ENCODE measurements around the gene HPSE2.

Gene HPSE2

DNA sequence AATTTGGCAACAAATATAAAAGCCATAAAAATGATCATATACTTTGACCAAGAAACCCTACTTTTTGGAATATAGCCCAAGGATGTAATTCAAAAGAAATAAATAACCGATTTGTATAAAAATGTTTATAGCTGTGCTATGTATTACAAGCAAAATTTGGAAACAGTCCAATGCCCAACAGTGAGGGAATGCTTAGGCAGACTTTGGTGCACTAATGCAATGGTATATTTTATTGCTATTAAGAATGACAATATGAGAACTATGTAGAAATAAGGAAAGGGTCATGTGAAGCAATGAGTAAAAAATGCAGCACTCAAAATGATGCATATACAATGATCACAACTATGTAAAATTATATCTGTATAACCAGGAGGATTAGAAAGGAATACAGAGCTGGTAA, 515.1 kb downstream of the HPSE2 start:
- no peaks in the 10 kb centered on the region for H3K36me3 ChIP-seq (ENCODE audit: control insufficient read depth, insufficient read depth, low read length)
- no peak overlapping the region for H3K4me3 ChIP-seq (ENCODE audit: low read length)
- no peaks in the 10 kb centered on the region for H3K4me1 ChIP-seq (ENCODE audit: control insufficient read depth, insufficient read depth, low read length)
- no peaks in the 10 kb centered on the region for H3K9me3 ChIP-seq (ENCODE audit: control insufficient read depth, insufficient read depth, low read length)
- no peak overlapping the region for H3K27ac ChIP-seq (ENCODE audit: low read length)
- no peak for DNase-seq (ENCODE audit: low read depth, low spot score)
- no CpG with 5 or more reads among the region's 1 CpG for WGBS (ENCODE audit: insufficient coverage, insufficient read length)
- H3K27me3 ChIP-seq (ENCODE audit: control insufficient read depth, insufficient read depth, low read length): no peaks in the 10 kb centered on the region

DNA sequence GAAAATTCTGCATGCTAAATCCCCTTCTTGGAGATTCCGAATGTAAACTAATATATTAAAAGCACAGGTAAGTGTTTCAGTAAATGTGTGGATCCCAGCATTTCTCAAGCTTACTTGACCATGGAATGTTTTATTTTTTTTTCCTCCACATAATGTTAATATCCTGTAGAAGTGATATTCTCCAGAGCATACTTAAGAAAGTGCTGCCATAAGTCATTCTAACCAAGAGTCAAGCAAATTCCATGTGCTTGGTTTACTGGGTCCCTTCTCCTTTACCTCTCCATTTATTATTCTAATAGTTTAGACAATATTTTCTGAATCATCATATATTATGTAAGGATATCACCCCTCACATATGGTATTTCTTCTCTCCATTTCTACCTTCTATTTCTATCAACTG, 522.1 kb downstream of the HPSE2 start:
- no peak for DNase-seq (ENCODE audit: low read depth, low spot score)
- no peak overlapping the region for H3K4me3 ChIP-seq (ENCODE audit: low read length)
- H3K27ac ChIP-seq (ENCODE audit: low read length): no peak overlapping the region
- H3K9me3 ChIP-seq (ENCODE audit: control insufficient read depth, insufficient read depth, low read length): no peaks in the 10 kb centered on the region
- H3K4me1 ChIP-seq (ENCODE audit: control insufficient read depth, insufficient read depth, low read length): no peaks in the 10 kb centered on the region
- no peaks in the 10 kb centered on the region for H3K36me3 ChIP-seq (ENCODE audit: control insufficient read depth, insufficient read depth, low read length)
- no CpG with 5 or more reads among the region's 1 CpG for WGBS (ENCODE audit: insufficient coverage, insufficient read length)
- no peaks in the 10 kb centered on the region for H3K27me3 ChIP-seq (ENCODE audit: control insufficient read depth, insufficient read depth, low read length)

DNA sequence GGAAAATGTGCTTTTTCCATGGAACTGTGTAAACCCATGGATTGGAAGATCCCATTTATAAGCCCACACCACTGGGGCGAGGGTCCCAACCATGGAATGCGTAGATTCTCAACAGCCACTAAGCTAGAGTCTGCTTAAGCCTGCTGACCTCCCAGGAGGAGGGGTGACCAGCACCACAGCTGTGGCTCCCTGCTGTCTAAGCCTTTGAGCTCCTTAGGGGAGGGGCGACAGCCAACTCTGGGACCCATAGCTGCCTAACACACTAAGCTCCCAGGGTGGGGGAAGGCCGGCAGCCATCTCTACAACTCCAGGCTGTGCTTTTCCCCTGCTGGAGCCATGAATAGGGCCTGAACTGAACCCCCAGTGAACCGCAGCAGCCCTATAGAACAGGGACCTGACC, 539.1 kb downstream of the HPSE2 start:
- Histone ChIP-seq H3K9me3 (ENCODE audit: control insufficient read depth, insufficient read depth, low read length) (no peaks in the 10 kb centered on the region), H3K4me1 (ENCODE audit: control insufficient read depth, insufficient read depth, low read length) (no peaks in the 10 kb centered on the region), H3K4me3 (ENCODE audit: low read length) (no peak overlapping the region), H3K27ac (ENCODE audit: low read length) (no peak overlapping the region), H3K27me3 (ENCODE audit: control insufficient read depth, insufficient read depth, low read length) (no peaks in the 10 kb centered on the region), H3K36me3 (ENCODE audit: control insufficient read depth, insufficient read depth, low read length) (no peaks in the 10 kb centered on the region)
- no peak for DNase-seq (ENCODE audit: low read depth, low spot score)
- no CpG with 5 or more reads among the region's 5 CpGs for WGBS (ENCODE audit: insufficient coverage, insufficient read length)

DNA sequence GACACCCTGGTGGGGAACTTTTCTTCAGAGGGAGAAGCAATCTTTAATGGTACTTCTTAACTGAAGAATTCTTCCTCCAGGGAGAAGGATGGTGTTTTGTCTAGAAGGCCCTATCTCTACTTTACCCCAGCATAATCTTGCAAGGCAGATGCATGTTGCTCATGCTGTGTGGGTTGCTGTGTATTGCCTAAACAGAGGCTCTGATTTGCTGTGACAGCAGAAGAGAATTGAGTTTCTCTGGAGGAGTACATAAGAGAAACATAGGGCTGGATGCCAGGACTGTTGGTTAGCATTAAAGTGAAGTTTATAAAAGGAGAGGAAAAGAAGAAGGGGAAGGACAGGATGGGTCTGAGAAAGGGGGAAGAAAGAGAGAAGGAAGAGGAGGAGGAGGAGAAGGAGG, 540.8 kb downstream of the HPSE2 start:
- no peak for DNase-seq (ENCODE audit: low read depth, low spot score)
- Histone ChIP-seq H3K36me3 (ENCODE audit: control insufficient read depth, insufficient read depth, low read length) (no peaks in the 10 kb centered on the region), H3K4me1 (ENCODE audit: control insufficient read depth, insufficient read depth, low read length) (no peaks in the 10 kb centered on the region), H3K27ac (ENCODE audit: low read length) (no peak overlapping the region), H3K4me3 (ENCODE audit: low read length) (no peak overlapping the region), H3K9me3 (ENCODE audit: control insufficient read depth, insufficient read depth, low read length) (no peaks in the 10 kb centered on the region), H3K27me3 (ENCODE audit: control insufficient read depth, insufficient read depth, low read length) (no peaks in the 10 kb centered on the region)

DNA sequence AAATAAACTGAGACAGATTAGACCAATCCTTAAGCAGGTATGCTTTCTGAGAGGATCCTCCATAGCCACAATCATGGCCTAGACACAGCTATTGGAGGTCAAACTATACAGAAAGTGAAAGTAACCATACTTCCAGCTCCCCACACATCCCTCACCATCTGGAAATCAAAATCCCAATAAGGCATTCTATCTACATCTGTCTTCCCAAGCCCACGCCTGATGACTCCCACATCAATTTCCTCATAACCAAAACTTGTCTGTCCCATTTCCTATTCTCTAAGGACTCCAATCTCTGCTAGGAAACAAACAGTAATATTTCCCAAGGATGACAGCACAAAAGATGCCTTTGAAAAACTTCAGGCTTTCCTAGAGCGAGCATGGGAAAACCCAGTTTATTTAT, 541.6 kb downstream of the HPSE2 start:
- H3K4me1 ChIP-seq (ENCODE audit: control insufficient read depth, insufficient read depth, low read length): no peaks in the 10 kb centered on the region
- H3K4me3 ChIP-seq (ENCODE audit: low read length): no peak overlapping the region
- no peak for DNase-seq (ENCODE audit: low read depth, low spot score)
- no peaks in the 10 kb centered on the region for H3K36me3 ChIP-seq (ENCODE audit: control insufficient read depth, insufficient read depth, low read length)
- no peaks in the 10 kb centered on the region for H3K9me3 ChIP-seq (ENCODE audit: control insufficient read depth, insufficient read depth, low read length)
- H3K27me3 ChIP-seq (ENCODE audit: control insufficient read depth, insufficient read depth, low read length): no peaks in the 10 kb centered on the region
- no CpG with 5 or more reads among the region's 2 CpGs for WGBS (ENCODE audit: insufficient coverage, insufficient read length)
- H3K27ac ChIP-seq (ENCODE audit: low read length): no peak overlapping the region

DNA sequence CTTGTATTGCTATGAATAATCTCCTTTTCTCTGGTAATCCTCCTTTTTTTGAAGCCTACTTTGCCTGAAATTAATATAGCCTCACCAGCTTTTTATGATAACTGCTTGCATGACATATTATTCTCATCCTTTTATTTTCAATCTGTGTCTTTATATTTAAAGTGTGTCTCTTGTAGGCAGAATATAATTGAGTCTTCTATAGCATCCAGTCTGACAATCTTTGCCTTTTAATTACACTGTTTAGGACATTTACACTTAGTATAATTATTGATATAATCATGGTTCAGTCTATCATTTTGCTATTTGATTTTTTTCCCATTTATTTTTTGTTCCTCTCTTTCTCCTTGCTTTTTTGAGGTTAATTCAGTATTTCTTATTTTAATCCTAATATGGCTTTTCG, 548.0 kb downstream of the HPSE2 start:
- Histone ChIP-seq H3K4me1 (ENCODE audit: control insufficient read depth, insufficient read depth, low read length) (no peaks in the 10 kb centered on the region), H3K27me3 (ENCODE audit: control insufficient read depth, insufficient read depth, low read length) (no peaks in the 10 kb centered on the region), H3K4me3 (ENCODE audit: low read length) (no peak overlapping the region), H3K9me3 (ENCODE audit: control insufficient read depth, insufficient read depth, low read length) (no peaks in the 10 kb centered on the region), H3K36me3 (ENCODE audit: control insufficient read depth, insufficient read depth, low read length) (no peaks in the 10 kb centered on the region), H3K27ac (ENCODE audit: low read length) (no peak overlapping the region)
- no peak for DNase-seq (ENCODE audit: low read depth, low spot score)
- no CpG with 5 or more reads among the region's 1 CpG for WGBS (ENCODE audit: insufficient coverage, insufficient read length)

DNA sequence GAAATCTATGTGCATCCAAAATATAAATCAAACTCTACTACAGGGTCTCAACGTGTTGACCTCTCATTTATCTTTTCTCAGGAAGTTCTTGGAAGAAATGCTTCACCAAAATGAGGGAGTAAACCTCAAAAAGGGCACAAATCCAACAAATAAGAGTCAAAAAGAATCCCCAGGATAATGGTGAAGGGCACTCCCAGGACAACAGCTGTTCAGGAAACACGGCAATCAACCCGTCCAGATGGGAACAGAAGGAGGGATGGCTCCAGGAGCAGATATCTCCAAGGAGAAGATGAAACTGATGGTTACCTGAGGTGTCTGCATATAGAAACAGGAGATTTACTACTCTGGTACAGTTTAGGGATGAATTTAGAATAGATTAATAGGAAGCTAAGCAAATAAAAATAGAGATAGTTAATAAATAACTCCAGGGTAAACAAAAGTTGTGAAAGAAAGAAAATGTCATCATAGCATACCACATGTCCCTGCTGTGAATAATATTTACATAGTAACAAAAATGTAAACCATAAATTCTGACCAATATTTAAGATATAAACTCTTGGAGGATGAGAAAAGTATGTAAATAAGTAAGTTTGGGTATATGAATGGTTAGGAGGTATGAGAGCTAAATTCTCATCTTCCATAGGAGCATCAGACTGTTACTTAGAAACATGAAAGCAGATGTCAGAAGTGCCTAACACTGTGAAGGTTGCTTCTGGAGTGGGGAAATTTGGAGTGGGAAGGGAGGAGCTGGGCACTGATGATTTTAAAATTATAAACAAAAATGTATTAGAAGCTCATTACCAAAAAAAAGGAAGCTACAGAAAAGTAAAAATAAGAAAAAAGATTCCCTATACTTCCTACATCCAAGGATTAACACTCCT, 551.4 kb downstream of the HPSE2 start:
- no CpG with 5 or more reads among the region's 3 CpGs for WGBS (ENCODE audit: insufficient coverage, insufficient read length)
- H3K36me3 ChIP-seq (ENCODE audit: control insufficient read depth, insufficient read depth, low read length): no peaks in the 10 kb centered on the region
- no peak overlapping the region for H3K4me3 ChIP-seq (ENCODE audit: low read length)
- no peaks in the 10 kb centered on the region for H3K27me3 ChIP-seq (ENCODE audit: control insufficient read depth, insufficient read depth, low read length)
- no peaks in the 10 kb centered on the region for H3K9me3 ChIP-seq (ENCODE audit: control insufficient read depth, insufficient read depth, low read length)
- no peak overlapping the region for H3K27ac ChIP-seq (ENCODE audit: low read length)
- no peak for DNase-seq (ENCODE audit: low read depth, low spot score)
- no peaks in the 10 kb centered on the region for H3K4me1 ChIP-seq (ENCODE audit: control insufficient read depth, insufficient read depth, low read length)

DNA sequence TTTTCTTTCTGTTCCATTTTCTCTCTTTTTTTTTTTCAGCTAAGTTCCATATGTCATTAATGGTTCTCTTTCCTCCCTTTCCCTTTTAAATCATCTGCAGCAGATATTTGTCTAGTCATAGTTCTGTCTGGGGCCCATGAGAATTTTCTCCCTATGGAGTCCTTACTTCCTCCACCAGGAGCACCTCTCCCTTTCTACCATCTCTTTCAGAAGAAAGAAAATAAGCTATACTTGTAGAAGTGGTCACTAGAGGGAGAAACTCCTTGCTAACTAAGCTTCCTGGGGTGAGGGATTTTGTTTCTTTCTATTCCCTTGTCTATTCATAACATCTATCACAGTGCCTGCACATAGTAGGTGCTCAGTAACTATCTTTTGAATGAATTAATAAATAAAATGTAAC, 558.8 kb downstream of the HPSE2 start:
- no peaks in the 10 kb centered on the region for H3K4me1 ChIP-seq (ENCODE audit: control insufficient read depth, insufficient read depth, low read length)
- H3K36me3 ChIP-seq (ENCODE audit: control insufficient read depth, insufficient read depth, low read length): no peaks in the 10 kb centered on the region
- H3K9me3 ChIP-seq (ENCODE audit: control insufficient read depth, insufficient read depth, low read length): no peaks in the 10 kb centered on the region
- no peak overlapping the region for H3K27ac ChIP-seq (ENCODE audit: low read length)
- no peak for DNase-seq (ENCODE audit: low read depth, low spot score)
- no peaks in the 10 kb centered on the region for H3K27me3 ChIP-seq (ENCODE audit: control insufficient read depth, insufficient read depth, low read length)
- H3K4me3 ChIP-seq (ENCODE audit: low read length): no peak overlapping the region

DNA sequence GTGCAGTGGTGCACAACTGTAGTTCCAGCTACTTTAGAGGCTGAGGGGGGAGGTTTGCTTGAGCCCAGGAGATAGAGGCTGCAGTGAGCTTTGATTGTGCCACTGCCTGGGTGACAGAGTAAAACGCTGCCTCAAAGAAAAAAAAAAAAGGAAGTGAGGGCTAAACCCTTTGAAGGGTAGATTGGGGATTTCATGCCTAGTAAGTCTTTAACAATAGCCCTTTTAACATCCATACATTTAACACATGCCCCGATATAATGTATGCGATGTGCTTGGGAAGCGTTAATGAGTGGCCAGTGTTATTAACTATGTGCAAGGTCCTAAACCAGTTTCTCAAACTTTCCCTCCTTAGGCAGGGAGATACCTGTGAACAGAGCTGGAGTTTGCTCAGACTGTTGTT, 559.8 kb downstream of the HPSE2 start:
- Histone ChIP-seq H3K4me3 (ENCODE audit: low read length) (no peak overlapping the region), H3K27me3 (ENCODE audit: control insufficient read depth, insufficient read depth, low read length) (no peaks in the 10 kb centered on the region), H3K36me3 (ENCODE audit: control insufficient read depth, insufficient read depth, low read length) (no peaks in the 10 kb centered on the region), H3K4me1 (ENCODE audit: control insufficient read depth, insufficient read depth, low read length) (no peaks in the 10 kb centered on the region), H3K27ac (ENCODE audit: low read length) (no peak overlapping the region), H3K9me3 (ENCODE audit: control insufficient read depth, insufficient read depth, low read length) (no peaks in the 10 kb centered on the region)
- no peak for DNase-seq (ENCODE audit: low read depth, low spot score)
- WGBS (ENCODE audit: insufficient coverage, insufficient read length): no CpG with 5 or more reads among the region's 4 CpGs

DNA sequence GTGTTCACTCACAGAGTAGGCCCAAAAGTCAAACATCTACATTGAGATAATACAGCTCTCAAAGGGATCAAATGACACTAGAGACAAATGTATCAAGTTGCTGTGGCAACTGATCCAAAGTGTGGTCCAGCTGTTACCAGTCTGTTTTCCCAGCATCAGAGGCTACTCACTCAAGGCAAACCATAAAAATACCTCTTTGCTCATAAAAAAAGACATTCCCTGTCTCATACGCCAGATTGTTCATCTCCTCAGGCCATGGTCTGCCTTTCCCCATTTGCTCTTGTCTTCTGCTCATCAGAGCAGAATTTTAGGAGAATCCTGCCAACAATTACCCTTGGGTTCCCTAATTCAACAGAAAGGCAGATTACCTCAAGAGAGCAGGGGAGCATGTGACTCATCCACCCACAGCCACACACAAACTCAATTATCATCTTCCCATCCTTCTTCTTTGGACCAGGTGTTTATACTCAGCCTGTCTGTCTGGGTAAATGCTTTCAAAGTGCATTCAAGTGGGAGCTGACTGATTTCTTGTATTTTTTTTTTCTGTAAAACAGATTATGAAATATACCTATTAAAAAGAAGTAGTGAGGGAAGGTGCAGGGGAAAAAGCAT, 562.4 kb downstream of the HPSE2 start:
- Histone ChIP-seq H3K9me3 (ENCODE audit: control insufficient read depth, insufficient read depth, low read length) (no peaks in the 10 kb centered on the region), H3K27ac (ENCODE audit: low read length) (no peak overlapping the region), H3K4me3 (ENCODE audit: low read length) (no peak overlapping the region), H3K27me3 (ENCODE audit: control insufficient read depth, insufficient read depth, low read length) (no peaks in the 10 kb centered on the region), H3K36me3 (ENCODE audit: control insufficient read depth, insufficient read depth, low read length) (no peaks in the 10 kb centered on the region), H3K4me1 (ENCODE audit: control insufficient read depth, insufficient read depth, low read length) (no peaks in the 10 kb centered on the region)
- no peak for DNase-seq (ENCODE audit: low read depth, low spot score)
- no CpG with 5 or more reads among the region's 1 CpG for WGBS (ENCODE audit: insufficient coverage, insufficient read length)

DNA sequence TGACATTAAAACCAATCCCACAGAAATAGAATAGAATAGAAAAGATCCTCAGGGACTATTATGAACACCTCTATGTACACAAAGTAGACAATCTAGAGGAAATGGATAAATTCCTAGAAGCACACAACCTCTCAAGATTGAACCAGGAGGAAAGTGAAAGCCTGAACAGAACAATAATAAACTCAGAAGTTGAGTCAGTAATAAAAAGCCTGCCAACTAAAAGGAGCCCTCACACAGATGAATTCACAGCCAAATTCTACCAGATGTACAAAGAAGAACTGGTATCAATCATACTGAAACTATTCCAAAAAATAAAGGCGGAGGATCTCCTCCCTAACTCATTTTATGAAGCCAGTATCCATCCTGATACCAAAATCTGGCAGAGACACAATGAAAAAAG, 568.6 kb downstream of the HPSE2 start:
- Histone ChIP-seq H3K9me3 (ENCODE audit: control insufficient read depth, insufficient read depth, low read length) (no peaks in the 10 kb centered on the region), H3K27ac (ENCODE audit: low read length) (no peak overlapping the region), H3K36me3 (ENCODE audit: control insufficient read depth, insufficient read depth, low read length) (no peaks in the 10 kb centered on the region), H3K4me3 (ENCODE audit: low read length) (no peak overlapping the region), H3K4me1 (ENCODE audit: control insufficient read depth, insufficient read depth, low read length) (0 out of 2 replicates have a peak, but pooled peaks cover 2% of the 10 kb centered on the region), H3K27me3 (ENCODE audit: control insufficient read depth, insufficient read depth, low read length) (no peaks in the 10 kb centered on the region)
- no peak for DNase-seq (ENCODE audit: low read depth, low spot score)
- no CpG with 5 or more reads among the region's 1 CpG for WGBS (ENCODE audit: insufficient coverage, insufficient read length)
